PC-9 (cell line): ENCODE measurements around the gene RRP12.

ENCODE experiments used
- EZH2 ChIP-seq: fragments of 200-600 bp; sonication (generic); IDR thresholded peaks from 2 replicates; pipeline ENCODE4 v1.8.0; 2017; ENCODE audit warnings: antibody characterized with exemption, low read depth
- TF ChIP-seq, protein P1 (sequence below): fragments of 200-600 bp; sonication (generic); conservative IDR thresholded peaks from 2 replicates; pipeline ENCODE4 v1.6.1; 2017; ENCODE audit warnings: mixed run types, antibody characterized with exemption, mild to moderate bottlenecking, moderate library complexity

DNA sequence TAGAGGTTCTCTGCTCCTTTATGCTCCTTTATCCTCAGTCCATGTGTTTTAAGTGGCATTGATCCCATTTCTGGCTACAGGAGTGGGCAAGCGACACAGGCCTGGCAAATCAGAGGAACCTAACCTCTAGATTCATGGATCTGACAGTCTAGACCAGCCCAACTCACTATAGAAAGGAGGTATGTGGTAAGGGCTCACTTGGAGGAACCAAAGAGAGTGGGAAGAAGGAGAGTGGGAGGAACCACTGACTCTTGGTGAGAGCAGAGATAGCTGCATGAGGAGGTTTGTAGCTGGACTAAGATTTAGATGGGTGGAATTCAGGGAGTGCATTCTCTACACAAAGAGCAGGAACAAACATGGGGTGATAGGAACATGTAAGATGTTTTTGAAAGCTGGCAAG lies 93.7 kb downstream of the RRP12 start:
- TF ChIP-seq, protein P1, sequence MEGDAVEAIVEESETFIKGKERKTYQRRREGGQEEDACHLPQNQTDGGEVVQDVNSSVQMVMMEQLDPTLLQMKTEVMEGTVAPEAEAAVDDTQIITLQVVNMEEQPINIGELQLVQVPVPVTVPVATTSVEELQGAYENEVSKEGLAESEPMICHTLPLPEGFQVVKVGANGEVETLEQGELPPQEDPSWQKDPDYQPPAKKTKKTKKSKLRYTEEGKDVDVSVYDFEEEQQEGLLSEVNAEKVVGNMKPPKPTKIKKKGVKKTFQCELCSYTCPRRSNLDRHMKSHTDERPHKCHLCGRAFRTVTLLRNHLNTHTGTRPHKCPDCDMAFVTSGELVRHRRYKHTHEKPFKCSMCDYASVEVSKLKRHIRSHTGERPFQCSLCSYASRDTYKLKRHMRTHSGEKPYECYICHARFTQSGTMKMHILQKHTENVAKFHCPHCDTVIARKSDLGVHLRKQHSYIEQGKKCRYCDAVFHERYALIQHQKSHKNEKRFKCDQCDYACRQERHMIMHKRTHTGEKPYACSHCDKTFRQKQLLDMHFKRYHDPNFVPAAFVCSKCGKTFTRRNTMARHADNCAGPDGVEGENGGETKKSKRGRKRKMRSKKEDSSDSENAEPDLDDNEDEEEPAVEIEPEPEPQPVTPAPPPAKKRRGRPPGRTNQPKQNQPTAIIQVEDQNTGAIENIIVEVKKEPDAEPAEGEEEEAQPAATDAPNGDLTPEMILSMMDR, result no peak
- no peak for TF ChIP-seq EZH2
